Measurements from ENCODE around the gene CLN6. TPM values are rescaled to one million over a fixed set of nuclear protein-coding genes. Genes with fewer than 3 reads are reported as not detected.
"Not testable (repeated sequence)": the region's sequence is repeated elsewhere in the genome, so short reads cannot be mapped to it uniquely, and the experiment has no call there.

The CLN6 gene
- total RNA-seq, 1 donor from 2014 or later, result 19.0 TPM

- H3K27me3 Mint-ChIP-seq (ENCODE audit: low read depth, unreplicated experiment), result no peaks in the 10 kb centered on the region
- H3K4me1 Mint-ChIP-seq (ENCODE audit: low read depth, unreplicated experiment), result peaks cover 2% of the 10 kb centered on the region
- H3K27ac Mint-ChIP-seq (ENCODE audit: unreplicated experiment), result no peak overlapping the region
- no peak overlapping the region for H3K9ac ChIP-seq (ENCODE audit: low read length)
- no peaks in the 10 kb centered on the region for H3K9me3 ChIP-seq (ENCODE audit: insufficient read depth, low read depth, low read length)
- H3K4me3 ChIP-seq (ENCODE audit: insufficient read depth, low read depth, low read length), result no peak overlapping the region
- no peak overlapping the region for H3K4me2 ChIP-seq (ENCODE audit: low read length)
- no peak for DNase-seq (ENCODE audit: low read depth)
- TF ChIP-seq, protein P1, sequence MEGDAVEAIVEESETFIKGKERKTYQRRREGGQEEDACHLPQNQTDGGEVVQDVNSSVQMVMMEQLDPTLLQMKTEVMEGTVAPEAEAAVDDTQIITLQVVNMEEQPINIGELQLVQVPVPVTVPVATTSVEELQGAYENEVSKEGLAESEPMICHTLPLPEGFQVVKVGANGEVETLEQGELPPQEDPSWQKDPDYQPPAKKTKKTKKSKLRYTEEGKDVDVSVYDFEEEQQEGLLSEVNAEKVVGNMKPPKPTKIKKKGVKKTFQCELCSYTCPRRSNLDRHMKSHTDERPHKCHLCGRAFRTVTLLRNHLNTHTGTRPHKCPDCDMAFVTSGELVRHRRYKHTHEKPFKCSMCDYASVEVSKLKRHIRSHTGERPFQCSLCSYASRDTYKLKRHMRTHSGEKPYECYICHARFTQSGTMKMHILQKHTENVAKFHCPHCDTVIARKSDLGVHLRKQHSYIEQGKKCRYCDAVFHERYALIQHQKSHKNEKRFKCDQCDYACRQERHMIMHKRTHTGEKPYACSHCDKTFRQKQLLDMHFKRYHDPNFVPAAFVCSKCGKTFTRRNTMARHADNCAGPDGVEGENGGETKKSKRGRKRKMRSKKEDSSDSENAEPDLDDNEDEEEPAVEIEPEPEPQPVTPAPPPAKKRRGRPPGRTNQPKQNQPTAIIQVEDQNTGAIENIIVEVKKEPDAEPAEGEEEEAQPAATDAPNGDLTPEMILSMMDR (IDR thresholded peaks at IDR 0.05; ENCODE audit: insufficient read depth, low read depth, low read length), result no peak
- no peak for TF ChIP-seq EZH2 (IDR thresholded peaks at IDR 0.05; ENCODE audit: insufficient read depth, low read length)
- no peak overlapping the region for H3K4me3 Mint-ChIP-seq (ENCODE audit: unreplicated experiment)
- no peaks in the 10 kb centered on the region for H3K9me3 Mint-ChIP-seq (ENCODE audit: unreplicated experiment)
- no peak overlapping the region for H2AFZ ChIP-seq (ENCODE audit: low read depth, low read length)
- no peaks in the 10 kb centered on the region for H3K79me2 ChIP-seq (ENCODE audit: insufficient read depth, low read length)
- H3K4me1 ChIP-seq (ENCODE audit: insufficient read depth, low read length), result peaks cover 3% of the 10 kb centered on the region
- no peak overlapping the region for H3K27ac ChIP-seq (ENCODE audit: low read depth, low read length)
- H3K36me3 Mint-ChIP-seq (ENCODE audit: low read depth, unreplicated experiment), result no peaks in the 10 kb centered on the region
- no peak for FAIRE-seq
- H3K27me3 ChIP-seq (ENCODE audit: insufficient read depth, low read length), result no peaks in the 10 kb centered on the region
- peaks cover 7% of the 10 kb centered on the region for H4K20me1 ChIP-seq (ENCODE audit: insufficient read depth, low read length)
- H3K36me3 ChIP-seq (ENCODE audit: insufficient read depth, low read length), result peaks cover 14% of the 10 kb centered on the region
Measured at GRCh38 chr15:68175526-68175925, 54.0 kb downstream of the CLN6 start.

DNA sequence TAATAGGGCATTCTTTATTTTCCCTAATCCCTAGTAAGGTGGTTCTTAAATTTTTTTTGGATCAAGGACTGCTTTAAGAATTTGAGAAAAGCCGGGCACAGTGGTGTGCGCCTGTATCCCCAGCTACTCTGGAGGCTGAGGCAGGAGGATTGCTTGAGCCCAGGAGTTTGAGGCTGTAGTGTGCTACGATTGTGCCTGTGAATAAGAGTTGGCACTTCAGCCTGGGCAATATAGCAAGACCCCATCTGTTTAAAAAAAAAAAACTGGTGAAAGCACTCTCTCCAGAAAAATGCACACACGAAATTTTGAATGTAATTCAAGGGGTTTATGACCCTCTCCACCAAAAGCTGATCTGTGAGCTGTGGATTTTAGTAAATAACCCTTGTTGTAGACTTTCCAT, 56.4 kb downstream of the CLN6 start:
- Mint-ChIP-seq H3K4me1 (ENCODE audit: low read depth, unreplicated experiment) (peaks cover under 1% of the 10 kb centered on the region), H3K9me3 (ENCODE audit: unreplicated experiment) (no peaks in the 10 kb centered on the region), H3K27me3 (ENCODE audit: low read depth, unreplicated experiment) (no peaks in the 10 kb centered on the region), H3K4me3 (ENCODE audit: unreplicated experiment) (no peak overlapping the region), H3K27ac (ENCODE audit: unreplicated experiment) (no peak overlapping the region), H3K36me3 (ENCODE audit: low read depth, unreplicated experiment) (no peaks in the 10 kb centered on the region)
- Histone ChIP-seq H3K4me3 (ENCODE audit: insufficient read depth, low read depth, low read length) (no peak overlapping the region), H3K4me1 (ENCODE audit: insufficient read depth, low read length) (peaks cover 3% of the 10 kb centered on the region), H3K27ac (ENCODE audit: low read depth, low read length) (no peak overlapping the region), H3K4me2 (ENCODE audit: low read length) (no peak overlapping the region), H3K36me3 (ENCODE audit: insufficient read depth, low read length) (peaks cover 14% of the 10 kb centered on the region), H3K9me3 (ENCODE audit: insufficient read depth, low read depth, low read length) (no peaks in the 10 kb centered on the region), H3K9ac (ENCODE audit: low read length) (no peak overlapping the region), H4K20me1 (ENCODE audit: insufficient read depth, low read length) (peaks cover 7% of the 10 kb centered on the region), H2AFZ (ENCODE audit: low read depth, low read length) (no peak overlapping the region), H3K79me2 (ENCODE audit: insufficient read depth, low read length) (no peaks in the 10 kb centered on the region), H3K27me3 (ENCODE audit: insufficient read depth, low read length) (no peaks in the 10 kb centered on the region)
- DNase-seq (ENCODE audit: low read depth) (no peak), FAIRE-seq (no peak)
- TF ChIP-seq, protein P1 (IDR thresholded peaks at IDR 0.05; ENCODE audit: insufficient read depth, low read depth, low read length), result no peak
- TF ChIP-seq EZH2 (IDR thresholded peaks at IDR 0.05; ENCODE audit: insufficient read depth, low read length), result no peak

- not testable (repeated sequence) for FAIRE-seq; H3K4me3 Mint-ChIP-seq (ENCODE audit: unreplicated experiment); DNase-seq (ENCODE audit: low read depth); H3K9me3 ChIP-seq (ENCODE audit: insufficient read depth, low read depth, low read length); H3K9me3 Mint-ChIP-seq (ENCODE audit: unreplicated experiment); H3K4me3 ChIP-seq (ENCODE audit: insufficient read depth, low read depth, low read length); H3K27me3 ChIP-seq (ENCODE audit: insufficient read depth, low read length); H3K27ac ChIP-seq (ENCODE audit: low read depth, low read length); H4K20me1 ChIP-seq (ENCODE audit: insufficient read depth, low read length); H3K36me3 ChIP-seq (ENCODE audit: insufficient read depth, low read length); H3K36me3 Mint-ChIP-seq (ENCODE audit: low read depth, unreplicated experiment); H3K9ac ChIP-seq (ENCODE audit: low read length); H3K27me3 Mint-ChIP-seq (ENCODE audit: low read depth, unreplicated experiment); H3K4me1 Mint-ChIP-seq (ENCODE audit: low read depth, unreplicated experiment); H3K4me1 ChIP-seq (ENCODE audit: insufficient read depth, low read length); H2AFZ ChIP-seq (ENCODE audit: low read depth, low read length); H3K27ac Mint-ChIP-seq (ENCODE audit: unreplicated experiment); H3K4me2 ChIP-seq (ENCODE audit: low read length); H3K79me2 ChIP-seq (ENCODE audit: insufficient read depth, low read length)
Measured at GRCh38 chr15:68172037-68172436, 57.5 kb downstream of the CLN6 start.
